HG02571 (cell line): Measurements from ENCODE around the gene TSHZ1.
"Not testable (repeated sequence)": the region's sequence is repeated elsewhere in the genome, so short reads cannot be mapped to it uniquely, and the experiment has no call there.

Source experiments
- ATAC-seq: cut with Tn5 transposase; IDR thresholded peaks from one replicate; pipeline ENCODE4 v1.9.1; 2021; ENCODE audit warnings: mild to moderate bottlenecking, moderate library complexity; ENCODE audit not compliant: unreplicated experiment

The TSHZ1 gene

GRCh38 chr18:75183524-75183923, 27.1 kb upstream of the TSHZ1 start:
- no peak for ATAC-seq

- no peak for ATAC-seq
Measured at GRCh38 chr18:75183973-75184493, 26.6 kb upstream of the TSHZ1 start.

GRCh38 chr18:75185460-75185859, 25.1 kb upstream of the TSHZ1 start:
- no peak for ATAC-seq

GRCh38 chr18:75187702-75188101, 22.9 kb upstream of the TSHZ1 start:
- ATAC-seq, result not testable (repeated sequence)

DNA sequence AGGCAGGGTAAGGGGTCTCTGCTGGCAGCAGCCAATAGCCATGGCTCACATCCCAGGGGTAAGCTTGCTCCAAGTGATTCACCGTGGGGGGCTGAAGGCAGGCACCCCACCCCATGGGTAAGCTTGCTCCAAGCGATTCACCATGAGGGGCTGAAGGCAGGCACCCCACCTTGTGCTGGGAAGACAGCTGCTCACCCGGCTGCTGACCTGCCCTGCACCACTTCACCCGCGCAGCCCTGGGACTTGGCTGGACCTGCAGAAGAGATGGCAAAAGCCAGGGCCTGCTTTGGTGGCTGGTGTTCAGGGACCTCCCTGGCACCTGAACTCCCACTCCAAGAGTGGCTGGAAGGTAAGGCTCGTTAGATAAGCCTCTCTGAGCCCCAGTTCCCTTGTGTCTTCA, 20.9 kb upstream of the TSHZ1 start:
- ATAC-seq, result no peak

- ATAC-seq, result no peak
Measured at GRCh38 chr18:75192899-75193298, 17.7 kb upstream of the TSHZ1 start.

GRCh38 chr18:75198036-75198435, 12.6 kb upstream of the TSHZ1 start:
- no peak for ATAC-seq

GRCh38 chr18:75199327-75199726, 11.3 kb upstream of the TSHZ1 start:
- no peak for ATAC-seq

DNA sequence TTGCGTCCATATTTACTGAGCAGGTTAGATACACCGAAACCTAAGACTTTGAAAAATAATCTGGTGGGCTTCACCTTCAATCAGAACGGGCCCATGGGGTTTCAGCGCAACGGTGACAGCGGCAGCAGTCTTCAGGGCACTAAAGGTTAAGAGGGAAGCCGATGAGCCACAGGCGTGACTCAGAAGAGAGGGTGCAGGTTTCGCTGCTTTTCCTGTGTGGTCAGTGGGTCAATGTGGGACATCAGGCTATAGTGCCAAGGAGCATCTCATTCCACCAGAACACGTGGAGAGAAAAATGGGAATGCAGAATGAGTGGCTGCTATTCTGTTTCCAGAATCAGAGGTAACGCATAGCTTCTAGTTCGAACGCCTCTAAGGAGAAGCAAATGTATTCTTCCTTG, 10.5 kb upstream of the TSHZ1 start:
- ATAC-seq, result no peak

DNA sequence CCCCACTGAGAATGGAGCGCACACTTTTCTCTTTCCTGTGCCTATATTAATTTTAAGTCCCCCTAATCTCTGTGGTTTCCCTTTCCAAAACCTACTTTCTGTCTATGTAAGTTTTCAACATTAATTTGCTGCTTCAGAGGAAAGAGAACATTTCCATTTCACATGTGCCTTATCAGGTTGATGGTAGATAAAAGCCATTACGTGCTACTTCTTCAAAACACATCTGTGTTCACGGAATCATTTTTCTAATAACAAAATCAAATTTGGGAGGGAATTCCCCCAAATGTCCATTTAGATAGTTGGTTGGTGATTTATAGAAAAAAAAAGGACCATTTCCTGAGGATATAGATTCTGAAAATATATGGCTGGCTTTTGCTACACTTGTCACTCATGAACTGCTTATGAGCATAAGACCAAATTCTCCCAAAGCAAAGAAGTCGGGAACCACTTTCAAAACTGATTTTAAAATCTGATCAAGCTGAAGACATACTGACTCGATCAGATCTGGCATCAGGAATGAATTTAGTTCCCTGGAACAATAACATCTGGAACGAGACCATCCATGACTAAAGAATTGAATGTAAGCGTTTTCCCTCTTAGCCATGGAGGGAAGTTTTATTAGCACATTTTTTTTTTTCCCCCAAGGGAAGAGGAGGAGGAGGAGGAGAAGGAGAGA, 9.9 kb upstream of the TSHZ1 start:
- ATAC-seq, result no peak

- no peak for ATAC-seq
Measured at GRCh38 chr18:75201282-75202270, 9.0 kb upstream of the TSHZ1 start.

GRCh38 chr18:75202696-75203365, 7.8 kb upstream of the TSHZ1 start:
- no peak for ATAC-seq

DNA sequence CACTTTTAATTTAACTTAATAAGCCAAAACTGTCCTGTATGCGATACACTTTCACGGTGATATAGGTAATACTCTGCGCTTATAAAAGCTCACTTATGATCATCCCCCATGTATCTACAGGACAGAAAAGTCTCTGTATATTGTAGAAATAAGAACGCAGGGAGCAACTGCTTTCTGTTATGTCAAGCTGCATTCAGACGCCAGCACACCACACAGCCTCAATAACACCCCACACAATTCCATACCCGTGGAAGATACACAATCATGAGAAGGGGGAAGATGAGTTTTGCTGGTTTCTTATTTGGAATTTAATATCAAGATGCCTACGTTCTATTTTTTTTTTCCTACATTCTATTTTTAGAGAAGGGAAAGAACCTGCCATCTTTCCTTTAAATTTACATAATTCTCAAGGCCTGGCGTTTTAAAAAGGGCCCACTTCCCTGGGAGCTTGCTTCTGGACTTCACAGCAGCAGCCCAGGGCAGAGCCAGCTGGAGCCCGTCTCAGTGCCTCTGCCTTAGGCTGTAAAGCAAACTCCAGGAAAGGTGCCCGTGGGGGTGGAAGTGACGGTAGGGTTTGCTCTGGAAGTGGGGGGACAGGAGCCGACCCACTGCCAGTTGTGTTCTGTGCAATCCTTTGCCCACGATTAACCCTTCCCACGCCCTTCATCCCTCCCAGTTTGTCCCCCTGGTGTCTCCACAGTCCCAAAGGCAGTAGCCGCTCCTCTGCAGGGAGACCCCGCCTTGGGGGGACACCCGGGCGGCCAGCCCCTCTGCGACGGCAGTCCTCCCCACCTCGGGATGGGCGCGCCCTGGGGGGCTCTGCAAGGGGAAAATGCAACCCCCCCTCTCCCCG, 7.0 kb upstream of the TSHZ1 start:
- no peak for ATAC-seq

DNA sequence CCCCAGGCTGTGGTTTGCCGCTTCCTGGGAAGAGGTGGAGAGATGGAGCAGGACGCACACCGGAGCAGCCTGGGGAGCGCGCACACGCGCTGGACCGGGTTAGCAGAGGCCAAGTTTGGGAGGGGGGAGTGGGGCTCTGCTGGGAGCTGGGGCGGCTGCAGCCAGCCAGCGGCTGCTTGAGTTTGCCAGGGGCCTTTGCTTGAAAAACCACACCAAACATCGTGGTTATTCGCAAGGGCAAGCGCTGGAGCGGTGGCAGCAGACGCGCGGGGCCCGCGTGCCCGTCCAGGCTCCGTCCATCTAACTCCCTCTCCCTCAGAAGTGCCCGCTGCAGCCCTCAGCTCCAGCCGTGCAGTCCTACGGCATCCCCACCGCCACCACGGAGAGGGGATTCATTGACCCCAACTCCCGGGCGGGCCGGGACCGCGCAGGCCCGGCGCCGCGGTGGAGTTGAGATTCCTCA, 6.3 kb upstream of the TSHZ1 start:
- no peak for ATAC-seq

- no peak for ATAC-seq
Measured at GRCh38 chr18:75204732-75205513, 5.7 kb upstream of the TSHZ1 start.

DNA sequence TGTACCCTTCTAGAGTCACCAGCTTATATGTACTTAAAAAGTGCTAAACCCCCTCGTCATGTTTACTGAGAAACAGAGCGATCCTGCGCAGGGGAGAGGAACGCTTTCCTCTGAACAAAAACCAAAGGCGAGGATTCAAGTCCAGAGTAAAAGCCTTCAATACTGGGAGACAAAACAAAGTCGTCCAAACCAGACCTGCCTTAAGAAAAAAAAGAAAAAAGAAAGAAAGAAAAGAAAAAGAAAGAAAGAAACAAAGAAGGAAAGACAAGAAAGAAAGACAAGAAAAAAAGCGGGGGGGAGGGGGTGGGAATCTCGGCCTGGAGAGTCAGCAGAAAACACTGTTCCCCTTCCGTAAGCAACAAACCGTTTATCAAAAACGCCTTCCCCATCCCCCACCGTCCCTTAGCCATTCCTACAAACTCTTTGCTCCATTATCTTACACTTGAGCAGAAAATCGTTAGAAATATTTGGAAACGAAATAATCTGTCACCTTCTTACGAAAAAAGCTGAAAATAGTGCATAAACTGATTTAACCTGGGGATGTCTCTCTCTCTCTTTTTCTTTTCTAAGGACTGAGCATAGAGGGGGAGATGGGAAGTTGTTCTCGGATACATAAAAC, 5.0 kb upstream of the TSHZ1 start:
- ATAC-seq, result no peak

- ATAC-seq, result no peak
Measured at GRCh38 chr18:75206452-75207309, 3.9 kb upstream of the TSHZ1 start.
